H1 (cell line): ENCODE data around the gene FMC1. TPM values are rescaled to one million over a fixed set of nuclear protein-coding genes. Genes with fewer than 3 reads are reported as not detected.

ENCODE experiments used
- BCL11A ChIP-seq, 2 experiments: IDR thresholded peaks; one replicate each; pipeline ENCODE4 v1.6.1; 2011; ENCODE audit warnings: low read depth in 2 of 2, low read length in 2 of 2, mild to moderate bottlenecking in 2 of 2
- CHD1 ChIP-seq: IDR thresholded peaks from 2 replicates; pipeline ENCODE4 v1.6.1; 2012; ENCODE audit warnings: low read depth, low read length, improper control_type of control experiment
- CREB1 ChIP-seq: IDR thresholded peaks from 2 replicates; pipeline ENCODE4 v1.6.1; 2012; ENCODE audit warnings: inconsistent platforms
- RFX5 ChIP-seq: IDR thresholded peaks from 2 replicates; pipeline ENCODE4 v1.6.1; 2011; ENCODE audit warnings: low read depth, low read length, improper control_type of control experiment, borderline replicate concordance
- SP2 ChIP-seq: IDR thresholded peaks from 2 replicates; pipeline ENCODE4 v1.6.1; 2012; ENCODE audit warnings: mild to moderate bottlenecking, low read length, inconsistent platforms
- SP4 ChIP-seq: IDR thresholded peaks from 2 replicates; pipeline ENCODE4 v1.6.1; 2012; ENCODE audit warnings: low read length, inconsistent platforms
- TEAD4 ChIP-seq: IDR thresholded peaks from 2 replicates; pipeline ENCODE4 v1.6.1; 2012; ENCODE audit warnings: low read depth, low read length, inconsistent platforms, mixed read lengths
- polyA plus RNA-seq, 7 experiments: library from polyadenylated mRNA; depleted of rRNA in 3 of 7; stranded (reverse) in 5 of 7; unstranded in 2 of 7; fragments of >200 nt in 5 of 7; fragments of 200-250 nt in 2 of 7; gene quantifications; 1 replicate in 5 of 7; 2 replicates in 1 of 7; 4 replicates in 1 of 7; pipeline versions ENCODE4 v1.2.1 to v1.2.3, GENCODE V29; 2011 to 2013; ENCODE audit warnings: missing spikeins in 2 of 7, mixed read lengths in 2 of 7
- total RNA-seq: library from RNA; stranded (reverse); fragmentation: NEBNext Ultra II Directional; extraction: Animal tissue kit (Norgen Biotek cat#: 25700); gene quantifications from 2 replicates; pipeline ENCODE4 v1.2.1, GENCODE V29; 2021

The FMC1 gene
- total and polyA plus RNA-seq, 2 of the 8 experiments (the other 6 are each of a cell fraction or from before 2014, with no cell fraction given) = 15.8 to 28.4 TPM

DNA sequence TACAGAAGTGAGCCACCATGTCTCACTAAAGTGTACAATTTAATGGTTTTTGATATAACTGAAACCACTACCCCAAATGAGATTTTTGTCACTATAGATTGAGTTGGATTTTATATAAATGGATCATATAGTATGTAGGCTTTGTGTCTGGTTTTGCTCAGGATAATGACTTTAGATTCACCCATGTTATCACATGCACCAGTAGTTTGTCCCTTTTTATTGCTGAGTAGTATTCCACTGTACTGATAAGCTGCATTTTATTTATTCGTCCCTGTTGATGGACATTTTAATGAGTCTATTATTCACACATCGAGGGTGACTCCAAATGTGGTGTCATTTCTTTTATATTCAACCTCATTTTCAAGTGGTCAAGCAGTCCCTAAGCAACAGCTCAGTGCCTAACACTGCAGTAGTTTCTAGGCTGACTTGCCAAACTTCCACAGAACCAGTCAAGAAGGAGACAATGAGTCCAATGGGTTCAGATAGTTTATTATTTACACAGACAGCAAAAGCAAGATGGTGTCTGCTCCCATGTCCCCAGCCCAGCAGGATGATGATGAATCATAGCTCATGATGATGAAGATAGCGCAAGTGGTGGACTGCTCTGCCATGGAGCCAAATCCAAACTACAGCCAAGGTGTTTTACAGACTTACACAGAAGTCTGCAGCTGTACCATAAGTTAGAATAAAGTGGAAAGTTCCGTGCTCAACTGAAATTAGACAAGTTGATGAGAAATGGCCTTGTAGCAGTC is 6.6 kb upstream of the FMC1 start (continued):
- TF ChIP-seq RFX5 (no peak), SP4 (no peak), TEAD4 (no peak), CREB1 (no peak), BCL11A (IDR thresholded peaks at IDR 0.05; ENCODE audit: low read depth in 2 of 2, low read length in 2 of 2) (no peak), SP2 (no peak), CHD1 (no peak)
- TF ChIP-seq, all 59 proteins: peak for 0
